Neutrophil (primary cell): Measurements from ENCODE around the gene CHSY3.

Source experiments
- H3K27ac ChIP-seq: fragments of 200-600 bp; sonication (generic); 2 replicates; pipeline ENCODE4 v1.5.1; 2016; ENCODE audit warnings: mild to moderate bottlenecking, moderate library complexity
- H3K27me3 ChIP-seq: fragments of 200-600 bp; sonication (generic); 2 replicates; pipeline ENCODE4 v1.6.0; 2016; ENCODE audit warnings: mild to moderate bottlenecking
- H3K36me3 ChIP-seq: fragments of 200-600 bp; sonication (generic); 2 replicates; pipeline ENCODE4 v1.5.1; 2017
- H3K4me1 ChIP-seq, 2 experiments: fragments of 200-600 bp in 1 of 2; sonication (generic) in 1 of 2; 1 replicate in 1 of 2; 2 replicates in 1 of 2; pipeline versions ENCODE4 v1.5.1 to v1.6.1; 2013 to 2016; ENCODE audit warnings: low read depth in 1 of 2, low read length in 1 of 2, mild to moderate bottlenecking in 1 of 2, moderate library complexity in 1 of 2; ENCODE audit not compliant: control insufficient read depth in 1 of 2, insufficient read depth in 1 of 2
- H3K4me3 ChIP-seq, 2 experiments: fragments of 200-600 bp in 1 of 2; sonication (generic) in 1 of 2; 1 replicate in 1 of 2; 2 replicates in 1 of 2; pipeline ENCODE4 v1.5.1; 2013 to 2016; ENCODE audit warnings: low read depth in 1 of 2, low read length in 1 of 2, mild to moderate bottlenecking in 1 of 2, moderate library complexity in 1 of 2
- H3K9me3 ChIP-seq: fragments of 200-600 bp; sonication (generic); 2 replicates; pipeline ENCODE4 v1.5.1; 2016
- CTCF ChIP-seq: fragments of 200-600 bp; sonication (generic); IDR thresholded peaks from 2 replicates; pipeline ENCODE4 v1.5.1; 2016; ENCODE audit warnings: antibody characterized with exemption

The CHSY3 gene

DNA sequence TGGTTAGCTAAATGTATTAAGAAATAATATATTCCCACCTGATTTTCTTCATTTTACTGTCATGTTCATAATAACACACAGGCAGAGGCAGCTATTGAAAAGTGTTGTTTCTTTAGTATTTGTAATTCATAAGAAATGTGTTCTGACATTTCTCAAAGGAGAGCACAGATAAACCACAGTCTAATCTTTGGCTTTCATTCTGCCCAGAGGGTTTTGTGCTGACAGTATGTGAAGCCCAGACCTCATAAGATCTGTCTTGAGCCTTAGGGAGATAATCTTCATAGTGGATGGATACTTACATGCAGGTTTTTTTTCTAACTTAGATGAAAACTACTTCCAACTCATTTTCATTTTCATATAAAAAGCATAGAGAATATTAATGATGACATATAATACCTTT is 206.1 kb downstream of the CHSY3 start:
- H3K4me1 ChIP-seq: no peaks in the 10 kb centered on the region
- H3K36me3 ChIP-seq: no peaks in the 10 kb centered on the region
- H3K27ac ChIP-seq: no peak overlapping the region
- no peak for TF ChIP-seq CTCF
- H3K4me3 ChIP-seq: no peak overlapping the region
- H3K27me3 ChIP-seq: no peaks in the 10 kb centered on the region
- no peaks in the 10 kb centered on the region for H3K9me3 ChIP-seq

DNA sequence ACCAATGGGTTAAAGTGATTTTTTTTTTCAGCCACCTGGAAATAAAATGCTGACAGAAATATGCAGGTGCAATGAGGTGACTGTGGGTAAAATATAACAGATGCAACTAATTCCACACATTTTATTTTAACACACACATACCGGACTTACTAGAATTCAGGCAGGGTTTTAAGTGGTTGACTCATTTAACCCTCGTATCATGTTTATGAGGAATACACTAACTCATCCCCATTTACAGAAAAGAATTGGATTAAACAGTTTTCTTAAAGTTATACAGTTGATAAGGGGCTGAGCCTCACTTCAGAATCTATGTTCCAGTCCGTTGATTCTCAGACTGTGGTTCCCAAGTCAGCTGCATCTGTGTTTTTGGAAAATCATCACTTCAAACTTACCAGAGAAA is 207.5 kb downstream of the CHSY3 start:
- no peak overlapping the region for H3K27ac ChIP-seq
- no peak for TF ChIP-seq CTCF
- H3K27me3 ChIP-seq: no peaks in the 10 kb centered on the region

GRCh38 chr5:130112246-130112645 is 208.0 kb downstream of the CHSY3 start:
- Histone ChIP-seq H3K36me3 (no peaks in the 10 kb centered on the region), H3K27me3 (no peaks in the 10 kb centered on the region), H3K27ac (no peak overlapping the region), H3K4me3 (no peak overlapping the region), H3K9me3 (no peaks in the 10 kb centered on the region), H3K4me1 (no peaks in the 10 kb centered on the region)
- no peak for TF ChIP-seq CTCF

More for the DNA sequence above, 207.5 kb downstream of the CHSY3 start:
- no peaks in the 10 kb centered on the region for H3K9me3 ChIP-seq
- H3K4me3 ChIP-seq: no peak overlapping the region
- no peaks in the 10 kb centered on the region for H3K4me1 ChIP-seq
- no peaks in the 10 kb centered on the region for H3K36me3 ChIP-seq

DNA sequence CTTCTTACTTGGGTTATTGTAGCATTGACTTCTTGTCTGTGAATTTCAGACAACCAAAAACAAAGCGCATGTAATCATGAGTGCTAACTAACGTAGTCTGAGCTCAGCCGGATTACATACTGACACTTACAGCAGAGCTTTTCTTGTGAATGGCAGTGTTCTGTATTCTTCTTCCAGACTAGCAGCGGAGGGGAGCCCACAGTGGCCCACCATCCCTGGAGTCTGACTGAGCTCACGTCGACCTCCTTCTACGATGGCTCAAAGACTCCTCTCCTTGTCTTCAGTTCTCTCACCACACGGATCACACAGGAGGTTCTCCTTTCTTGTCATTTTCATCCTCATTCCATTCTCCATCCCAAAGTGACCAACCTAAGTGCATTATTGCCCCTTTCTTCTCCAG is 211.4 kb downstream of the CHSY3 start:
- H3K27ac ChIP-seq: no peak overlapping the region
- no peaks in the 10 kb centered on the region for H3K9me3 ChIP-seq
- no peaks in the 10 kb centered on the region for H3K36me3 ChIP-seq
- TF ChIP-seq CTCF: no peak
- H3K27me3 ChIP-seq: no peaks in the 10 kb centered on the region
- no peak overlapping the region for H3K4me3 ChIP-seq
- no peaks in the 10 kb centered on the region for H3K4me1 ChIP-seq

GRCh38 chr5:130116462-130116861 is 212.2 kb downstream of the CHSY3 start:
- Histone ChIP-seq H3K9me3 (no peaks in the 10 kb centered on the region), H3K36me3 (no peaks in the 10 kb centered on the region), H3K4me1 (no peaks in the 10 kb centered on the region), H3K27me3 (no peaks in the 10 kb centered on the region), H3K4me3 (no peak overlapping the region), H3K27ac (no peak overlapping the region)
- no peak for TF ChIP-seq CTCF

GRCh38 chr5:130116972-130117371 is 212.7 kb downstream of the CHSY3 start:
- TF ChIP-seq CTCF: no peak
- H3K36me3 ChIP-seq: no peaks in the 10 kb centered on the region

More at GRCh38 chr5:130116972-130117371, 212.7 kb downstream of the CHSY3 start:
- Histone ChIP-seq H3K4me1 (no peaks in the 10 kb centered on the region), H3K9me3 (no peaks in the 10 kb centered on the region), H3K27me3 (no peaks in the 10 kb centered on the region), H3K27ac (no peak overlapping the region), H3K4me3 (no peak overlapping the region)
